ENCODE data around the gene ITGA5. TPM values are rescaled to one million over a fixed set of nuclear protein-coding genes. Genes with fewer than 3 reads are reported as not detected.

Gene ITGA5
- total RNA-seq, 2 donors from 2014 or later = 44.2 to 99.4 TPM

DNA sequence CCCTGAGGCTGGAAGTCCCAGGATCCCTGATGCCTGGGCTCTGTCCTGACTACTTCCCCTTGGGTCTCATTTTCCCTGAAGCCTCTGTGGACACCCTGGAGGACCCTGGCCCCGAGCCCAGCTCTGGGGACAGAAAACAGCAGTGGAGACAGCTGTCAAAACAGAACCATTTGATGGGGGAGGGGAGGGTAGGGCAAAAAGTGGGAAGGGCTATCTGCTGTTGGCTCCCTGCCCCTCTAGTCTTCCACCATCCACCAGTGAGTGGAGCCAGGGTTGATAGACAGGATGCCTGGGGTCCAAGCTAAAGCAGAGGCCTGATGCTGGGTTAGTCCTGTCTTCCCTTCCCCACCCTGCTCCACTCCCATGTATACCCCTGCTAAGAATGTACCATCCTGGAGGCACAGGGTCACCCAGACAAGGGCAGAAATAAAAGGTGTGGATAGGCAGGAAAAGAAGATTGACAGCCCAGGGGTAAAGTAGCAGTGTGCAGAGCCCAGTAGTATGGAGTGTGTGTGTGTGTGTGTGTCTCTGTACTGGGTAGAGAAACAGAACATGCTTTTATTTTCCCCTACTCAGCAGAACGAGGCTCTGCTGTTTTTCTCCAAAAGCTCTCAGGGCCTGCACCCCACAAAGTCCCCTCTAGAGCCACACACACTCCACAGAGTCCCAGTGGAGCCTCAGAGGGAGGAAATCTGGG, 44.4 kb downstream of the ITGA5 start:
- Histone ChIP-seq H3K27me3 (replicated peaks; ENCODE audit: insufficient read depth) (no peaks in the 10 kb centered on the region), H3K27ac (no peak overlapping the region), H3K4me1 (replicated peaks) (peaks cover 4% of the 10 kb centered on the region), H3K9me3 (no peaks in the 10 kb centered on the region), H3K36me3 (no peaks in the 10 kb centered on the region), H3K4me3 (no peak overlapping the region)
- no peak for DNase-seq (ENCODE audit: low spot score)
- TF ChIP-seq, protein P1, sequence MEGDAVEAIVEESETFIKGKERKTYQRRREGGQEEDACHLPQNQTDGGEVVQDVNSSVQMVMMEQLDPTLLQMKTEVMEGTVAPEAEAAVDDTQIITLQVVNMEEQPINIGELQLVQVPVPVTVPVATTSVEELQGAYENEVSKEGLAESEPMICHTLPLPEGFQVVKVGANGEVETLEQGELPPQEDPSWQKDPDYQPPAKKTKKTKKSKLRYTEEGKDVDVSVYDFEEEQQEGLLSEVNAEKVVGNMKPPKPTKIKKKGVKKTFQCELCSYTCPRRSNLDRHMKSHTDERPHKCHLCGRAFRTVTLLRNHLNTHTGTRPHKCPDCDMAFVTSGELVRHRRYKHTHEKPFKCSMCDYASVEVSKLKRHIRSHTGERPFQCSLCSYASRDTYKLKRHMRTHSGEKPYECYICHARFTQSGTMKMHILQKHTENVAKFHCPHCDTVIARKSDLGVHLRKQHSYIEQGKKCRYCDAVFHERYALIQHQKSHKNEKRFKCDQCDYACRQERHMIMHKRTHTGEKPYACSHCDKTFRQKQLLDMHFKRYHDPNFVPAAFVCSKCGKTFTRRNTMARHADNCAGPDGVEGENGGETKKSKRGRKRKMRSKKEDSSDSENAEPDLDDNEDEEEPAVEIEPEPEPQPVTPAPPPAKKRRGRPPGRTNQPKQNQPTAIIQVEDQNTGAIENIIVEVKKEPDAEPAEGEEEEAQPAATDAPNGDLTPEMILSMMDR (IDR thresholded peaks at IDR 0.05) = no peak
- TF ChIP-seq POLR2AphosphoS5 (IDR thresholded peaks at IDR 0.05) (no peak), POLR2A (IDR thresholded peaks at IDR 0.05) (no peak)
- intact Hi-C loops (cut with DNase I) = no loop called here
- WGBS = 41% methylated on average over 2 of the region's 2 CpGs

DNA sequence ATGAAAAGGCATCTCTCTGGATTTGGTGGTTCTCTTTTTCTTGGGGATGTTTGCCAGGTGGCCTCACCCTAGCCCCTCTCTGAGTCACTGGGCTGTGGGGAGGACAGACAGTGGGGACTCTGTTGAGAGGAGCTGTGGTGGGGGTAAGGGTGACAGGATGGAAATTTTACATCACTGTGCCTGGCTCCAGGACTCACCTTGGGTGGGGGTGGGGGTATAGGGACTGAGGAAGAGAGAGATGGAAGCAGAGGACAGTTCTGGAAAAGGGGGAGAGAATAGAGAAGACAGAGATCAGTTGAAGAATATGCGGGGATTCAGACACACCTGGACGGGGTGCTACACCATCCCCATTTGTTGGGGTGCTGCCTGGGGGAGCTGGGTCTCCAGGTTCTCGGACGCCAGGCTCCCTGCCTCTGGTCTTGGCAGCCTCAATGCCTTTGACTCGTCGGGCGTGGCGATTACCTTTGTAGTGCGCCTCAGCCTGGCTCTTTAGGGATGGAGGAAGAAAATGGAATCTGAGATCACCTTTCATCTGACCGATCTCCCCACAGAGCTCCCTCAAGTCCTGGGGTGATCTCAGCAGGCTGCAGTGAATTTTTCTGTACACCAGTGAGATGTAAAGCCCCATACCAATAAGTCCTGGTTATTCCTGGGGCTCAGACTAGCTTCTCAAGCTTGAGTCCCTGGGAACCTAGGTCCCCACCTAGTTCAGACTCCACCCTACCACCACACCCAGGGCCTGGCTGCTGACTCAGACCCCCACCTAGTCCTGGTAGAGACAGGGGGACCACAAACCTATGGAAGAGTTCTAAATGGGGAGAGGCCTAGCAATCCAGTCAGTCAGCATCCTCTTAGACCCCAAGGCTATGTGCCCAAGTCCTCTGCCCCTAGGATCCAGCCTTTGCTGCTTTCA, 45.2 kb downstream of the ITGA5 start:
- no peak for TF ChIP-seq POLR2AphosphoS5 (IDR thresholded peaks at IDR 0.05)
- no peak for TF ChIP-seq POLR2A (IDR thresholded peaks at IDR 0.05)
- TF ChIP-seq, protein P1 (IDR thresholded peaks at IDR 0.05) = no peak
- Histone ChIP-seq H3K36me3 (no peaks in the 10 kb centered on the region), H3K9me3 (no peaks in the 10 kb centered on the region), H3K4me3 (no peak overlapping the region), H3K27me3 (replicated peaks; ENCODE audit: insufficient read depth) (no peaks in the 10 kb centered on the region), H3K27ac (no peak overlapping the region), H3K4me1 (replicated peaks) (no peaks in the 10 kb centered on the region)
- 85% methylated on average over 10 of the region's 10 CpGs for WGBS
- intact Hi-C loops (cut with DNase I) = no loop called here
- DNase-seq (ENCODE audit: low spot score) = no peak

DNA sequence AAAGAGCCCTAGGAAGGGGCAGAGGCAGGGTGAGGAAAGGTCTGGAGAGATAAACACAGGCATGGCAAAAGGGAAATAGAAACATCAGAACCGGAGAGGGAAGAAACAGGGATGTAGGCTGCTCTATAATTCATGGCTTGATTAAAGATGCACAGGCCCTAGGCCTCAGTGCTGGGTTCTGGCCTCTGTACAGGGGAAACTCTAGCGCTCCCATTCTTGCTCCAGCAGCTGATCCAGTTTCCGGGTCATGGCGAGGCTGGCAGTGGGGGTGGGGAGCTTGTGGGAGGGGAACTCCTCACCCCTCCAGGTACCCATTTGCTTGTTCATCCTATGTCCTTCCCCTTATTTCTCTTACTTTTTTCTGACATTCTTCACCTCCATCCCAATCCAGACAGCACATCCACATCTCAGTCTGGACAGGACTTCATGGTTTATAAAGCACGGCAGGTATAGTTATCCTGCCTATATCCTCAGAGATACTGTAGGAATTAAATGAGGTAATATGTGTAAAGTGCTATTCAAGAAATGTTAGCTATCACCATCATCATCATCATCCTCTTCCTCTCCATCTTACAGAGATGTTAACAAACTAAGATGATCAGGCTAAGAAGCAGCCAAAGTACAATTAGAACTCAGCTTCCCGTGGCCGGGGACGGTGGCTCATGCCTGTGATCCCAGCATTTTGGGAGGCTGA, 46.8 kb downstream of the ITGA5 start:
- Histone ChIP-seq H3K27ac (no peak overlapping the region), H3K36me3 (no peaks in the 10 kb centered on the region), H3K4me1 (replicated peaks) (no peaks in the 10 kb centered on the region), H3K9me3 (no peaks in the 10 kb centered on the region), H3K27me3 (replicated peaks; ENCODE audit: insufficient read depth) (no peaks in the 10 kb centered on the region), H3K4me3 (no peak overlapping the region)
- TF ChIP-seq POLR2AphosphoS5 (IDR thresholded peaks at IDR 0.05) (no peak), POLR2A (IDR thresholded peaks at IDR 0.05) (no peak)
- intact Hi-C loops (cut with DNase I) = no loop called here
- DNase-seq (ENCODE audit: low spot score) = no peak
- WGBS = 45% methylated on average over 8 of the region's 8 CpGs

DNA sequence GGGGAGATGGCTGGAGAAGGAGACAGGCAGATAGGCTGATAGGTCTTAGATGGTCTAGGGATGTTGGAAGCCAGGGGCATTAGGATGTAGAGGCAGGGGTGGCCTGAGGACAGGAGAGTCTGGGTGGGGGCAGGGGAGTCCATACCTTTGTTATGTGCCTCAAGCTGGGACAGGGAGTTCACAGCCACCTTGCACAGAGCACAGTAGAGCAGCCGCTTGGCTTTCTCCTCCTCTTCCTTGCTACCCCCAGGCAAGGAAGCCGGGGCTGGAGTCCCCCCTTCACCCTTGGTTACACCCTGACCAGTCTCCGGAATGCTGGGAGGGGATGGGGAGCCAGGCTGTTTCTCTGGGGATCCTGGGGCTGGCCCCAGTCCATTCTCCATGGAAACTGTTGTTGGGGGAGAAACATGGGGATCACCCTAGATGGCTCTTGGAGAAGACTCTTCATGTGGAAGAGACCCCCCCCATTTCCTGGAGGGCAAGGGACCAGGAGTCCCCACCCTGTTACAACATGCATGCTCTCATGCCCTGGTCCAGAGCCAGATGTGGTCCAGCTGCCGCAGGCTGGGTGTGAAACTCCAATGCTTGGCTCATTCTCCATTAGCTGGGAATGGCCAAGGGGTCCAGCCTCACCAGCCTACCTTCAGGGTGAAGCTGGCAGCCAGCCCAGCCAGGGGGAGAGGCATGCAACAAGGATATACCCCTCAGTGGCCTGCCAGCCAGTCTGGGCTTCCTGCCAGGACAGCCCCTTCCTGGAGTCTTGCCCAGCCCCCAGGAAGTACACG, 47.5 kb downstream of the ITGA5 start:
- Histone ChIP-seq H3K4me3 (no peak overlapping the region), H3K9me3 (no peaks in the 10 kb centered on the region), H3K4me1 (replicated peaks) (no peaks in the 10 kb centered on the region), H3K27ac (no peak overlapping the region), H3K36me3 (no peaks in the 10 kb centered on the region), H3K27me3 (replicated peaks; ENCODE audit: insufficient read depth) (no peaks in the 10 kb centered on the region)
- intact Hi-C loops (cut with DNase I) = no loop called here
- TF ChIP-seq POLR2AphosphoS5 (IDR thresholded peaks at IDR 0.05) = no peak
- TF ChIP-seq, protein P1 (IDR thresholded peaks at IDR 0.05) = no peak
- TF ChIP-seq POLR2A (IDR thresholded peaks at IDR 0.05) = no peak
- no peak for DNase-seq (ENCODE audit: low spot score)
- WGBS = 42% methylated on average over 5 of the region's 5 CpGs

Data from prostate gland (tissue), 2 donors.